GM12873 (cell line): ENCODE measurements around the gene S100A7A.

Source experiments
- TF ChIP-seq, protein P1 (sequence below): IDR thresholded peaks from 2 replicates; pipeline ENCODE4 v1.5.1; 2012; ENCODE audit warnings: low read depth, mild to moderate bottlenecking, moderate library complexity, low read length, control low read depth; ENCODE audit not compliant: insufficient read depth; ENCODE audit errors: missing control alignments

Gene S100A7A

DNA sequence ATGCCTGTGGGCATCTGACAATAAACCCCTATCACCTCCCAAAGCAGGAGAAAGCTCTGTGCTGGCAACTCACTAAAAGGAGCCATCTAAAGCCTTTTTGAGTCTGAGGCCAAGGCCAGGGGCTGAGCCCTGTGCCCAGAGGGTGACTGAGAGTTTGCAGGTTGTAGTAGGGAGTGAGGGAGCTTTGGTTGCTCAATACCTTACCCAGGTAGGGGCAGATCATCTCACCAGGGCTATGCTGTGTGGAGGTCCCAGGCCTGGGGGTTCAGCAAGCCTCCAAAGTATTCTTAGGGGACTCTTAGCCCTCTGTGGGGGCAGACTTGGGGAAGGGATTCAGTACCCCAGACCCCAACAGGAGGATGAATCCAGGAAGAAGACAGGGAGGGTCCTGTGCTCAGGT, 23.0 kb downstream of the S100A7A start:
- TF ChIP-seq, protein P1, sequence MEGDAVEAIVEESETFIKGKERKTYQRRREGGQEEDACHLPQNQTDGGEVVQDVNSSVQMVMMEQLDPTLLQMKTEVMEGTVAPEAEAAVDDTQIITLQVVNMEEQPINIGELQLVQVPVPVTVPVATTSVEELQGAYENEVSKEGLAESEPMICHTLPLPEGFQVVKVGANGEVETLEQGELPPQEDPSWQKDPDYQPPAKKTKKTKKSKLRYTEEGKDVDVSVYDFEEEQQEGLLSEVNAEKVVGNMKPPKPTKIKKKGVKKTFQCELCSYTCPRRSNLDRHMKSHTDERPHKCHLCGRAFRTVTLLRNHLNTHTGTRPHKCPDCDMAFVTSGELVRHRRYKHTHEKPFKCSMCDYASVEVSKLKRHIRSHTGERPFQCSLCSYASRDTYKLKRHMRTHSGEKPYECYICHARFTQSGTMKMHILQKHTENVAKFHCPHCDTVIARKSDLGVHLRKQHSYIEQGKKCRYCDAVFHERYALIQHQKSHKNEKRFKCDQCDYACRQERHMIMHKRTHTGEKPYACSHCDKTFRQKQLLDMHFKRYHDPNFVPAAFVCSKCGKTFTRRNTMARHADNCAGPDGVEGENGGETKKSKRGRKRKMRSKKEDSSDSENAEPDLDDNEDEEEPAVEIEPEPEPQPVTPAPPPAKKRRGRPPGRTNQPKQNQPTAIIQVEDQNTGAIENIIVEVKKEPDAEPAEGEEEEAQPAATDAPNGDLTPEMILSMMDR: no peak

DNA sequence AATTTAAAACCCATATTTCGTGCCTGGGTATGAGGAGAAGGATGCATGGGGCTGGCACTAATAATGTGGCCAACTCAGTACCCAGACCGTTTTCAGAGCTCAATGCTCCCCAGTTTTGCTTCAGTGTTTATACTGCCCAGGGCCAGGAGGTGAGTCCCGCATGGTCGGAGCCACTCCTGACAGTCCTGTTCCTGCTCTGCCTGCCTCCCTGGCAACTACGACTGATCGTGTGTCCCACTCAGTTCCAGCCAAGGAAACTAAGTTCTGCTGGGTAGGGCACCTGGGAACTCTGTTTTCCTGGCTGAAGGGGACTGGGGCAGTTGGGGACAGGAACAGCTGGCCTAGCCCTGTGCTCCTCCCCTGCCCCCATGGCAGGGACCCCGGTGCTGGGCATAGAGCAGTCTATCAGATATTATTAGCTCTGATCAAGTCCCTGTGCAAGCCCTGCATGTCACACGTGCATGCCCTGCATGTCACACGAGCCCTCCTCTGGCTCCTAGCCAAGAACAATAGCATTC, 25.0 kb downstream of the S100A7A start:
- TF ChIP-seq, protein P1: no peak

DNA sequence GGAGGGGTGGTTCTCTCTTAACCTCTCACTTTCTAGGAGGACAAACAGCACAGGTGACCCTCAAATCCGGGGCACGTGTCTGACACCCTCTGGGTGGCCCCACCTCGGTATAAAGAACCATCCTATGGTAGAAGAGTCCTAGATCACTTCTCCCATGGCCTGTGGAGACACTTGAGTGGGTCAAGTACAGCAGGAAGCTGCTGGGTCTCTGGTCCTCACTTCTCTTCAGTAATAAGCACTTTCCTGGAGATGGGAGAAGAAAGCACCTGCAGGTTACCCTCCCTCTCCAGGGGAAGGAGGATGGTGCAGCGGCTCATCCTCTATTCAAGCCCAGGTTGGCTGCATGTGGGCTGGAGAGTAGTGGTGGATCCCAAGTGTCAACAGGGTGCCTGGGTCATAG, 27.2 kb downstream of the S100A7A start:
- TF ChIP-seq, protein P1: no peak

DNA sequence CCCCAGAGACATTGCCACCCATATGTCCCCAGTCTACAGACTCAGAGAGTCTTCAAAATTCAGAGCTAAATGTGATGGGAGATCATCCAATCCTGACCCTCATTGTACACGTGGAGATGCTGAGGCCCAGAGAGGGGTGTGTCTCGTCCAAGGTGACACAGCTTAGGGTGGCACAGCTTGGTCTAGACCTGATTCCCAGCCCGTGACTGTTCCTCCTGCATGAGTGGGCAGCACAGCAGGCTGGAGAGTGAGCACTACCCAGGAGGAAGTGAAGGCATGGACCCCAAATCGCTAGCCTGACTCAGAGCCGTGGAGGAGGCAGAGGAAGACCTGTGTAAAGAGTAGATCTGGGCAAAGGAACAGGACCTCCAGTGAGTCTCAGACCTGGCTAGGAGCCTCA, 27.8 kb downstream of the S100A7A start:
- TF ChIP-seq, protein P1: no peak

DNA sequence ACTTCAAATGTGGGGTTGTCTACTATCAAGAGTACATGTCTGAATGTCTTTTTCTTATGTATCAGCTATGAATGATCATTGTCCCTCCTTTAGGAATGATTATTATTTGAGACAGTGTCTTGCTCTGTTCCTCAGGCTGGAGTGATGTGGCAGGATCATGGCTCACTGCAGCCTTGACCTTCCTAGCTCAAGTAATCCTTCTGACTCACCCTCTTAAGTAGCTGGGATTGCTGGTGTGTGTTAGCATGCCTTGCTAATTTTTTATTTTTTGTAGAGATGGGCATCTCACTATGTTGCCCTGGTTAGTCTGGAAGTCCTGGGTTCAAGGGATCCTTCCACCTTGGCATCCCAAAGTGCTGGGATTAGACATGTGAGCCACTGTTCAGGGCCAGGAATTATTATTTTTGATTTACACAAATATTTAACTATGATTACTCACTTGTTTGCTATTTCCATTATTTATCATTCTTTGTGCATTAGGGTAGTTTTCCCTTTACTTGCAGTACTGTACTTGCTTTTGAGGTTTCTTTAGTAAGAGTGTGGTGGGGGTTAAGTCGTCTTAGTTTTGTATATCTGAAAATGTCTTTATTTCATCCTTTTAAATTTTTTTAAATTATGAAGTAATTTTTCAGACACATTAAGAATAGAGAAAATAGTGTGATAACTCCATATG, 31.3 kb downstream of the S100A7A start:
- TF ChIP-seq, protein P1: no peak

DNA sequence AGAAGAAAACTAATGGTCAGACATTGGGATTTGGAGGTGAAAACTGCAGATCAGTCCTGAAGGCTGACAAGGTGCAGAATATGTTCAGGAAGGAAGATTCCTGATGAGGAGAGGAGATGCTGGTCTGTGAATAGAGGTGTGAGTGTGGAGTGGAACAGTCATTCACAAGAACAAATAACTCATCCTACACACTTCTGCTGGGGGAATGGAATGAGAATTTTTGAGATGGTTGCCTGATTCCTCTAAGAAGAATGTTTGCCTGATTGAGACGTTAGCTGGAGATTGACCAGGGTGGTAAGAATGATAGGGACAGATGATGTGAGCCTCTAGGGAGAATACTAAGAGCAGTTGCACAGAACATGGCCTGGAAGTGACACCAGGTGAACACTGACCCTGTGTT, 40.1 kb downstream of the S100A7A start:
- TF ChIP-seq, protein P1: no peak

DNA sequence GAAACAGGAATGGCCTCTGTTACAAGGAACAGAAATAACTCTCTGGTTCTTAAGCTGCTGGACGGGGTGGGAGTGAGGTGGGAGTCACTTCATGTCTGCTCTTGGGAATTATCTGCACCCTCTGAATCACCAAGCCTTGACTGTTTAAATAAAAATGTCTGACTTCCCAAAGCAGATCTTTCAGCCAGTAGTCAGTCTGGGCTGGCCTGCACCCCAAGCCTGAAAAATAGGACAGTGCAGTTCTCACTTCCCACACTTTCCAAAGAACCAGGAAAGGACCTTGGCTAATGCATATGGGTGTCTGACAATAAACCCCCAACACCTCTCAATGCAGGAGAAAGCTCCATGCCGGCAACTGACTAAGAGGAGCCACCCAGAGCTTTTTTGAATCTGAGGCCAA, 43.3 kb downstream of the S100A7A start:
- TF ChIP-seq, protein P1: no peak
